H9 (cell line): Measurements from ENCODE around the gene NRK. TPM values are rescaled to one million over a fixed set of nuclear protein-coding genes. Genes with fewer than 3 reads are reported as not detected.
A peak's percentile ranks its signal among the peaks of the same experiment; 100 is the strongest.
"Not testable (repeated sequence)": the region's sequence is repeated elsewhere in the genome, so short reads cannot be mapped to it uniquely, and the experiment has no call there.

Source experiments
- DNase-seq: peaks from one replicate; pipeline ENCODE4 v3.0.0-alpha.2; 2017
- H2AFZ ChIP-seq: one replicate; pipeline ENCODE4 v1.6.1; 2013; ENCODE audit warnings: mild to moderate bottlenecking, low read length, control low read depth, moderate library complexity
- H2AK5ac ChIP-seq: 2 replicates; pipeline ENCODE4 v1.6.1; 2013; ENCODE audit warnings: low read length, control low read depth, mixed read lengths; ENCODE audit not compliant: insufficient read length
- H2BK120ac ChIP-seq: one replicate; pipeline ENCODE4 v1.6.1; 2013; ENCODE audit warnings: low read depth, mild to moderate bottlenecking, low read length, control low read depth, inconsistent platforms; ENCODE audit not compliant: poor library complexity, severe bottlenecking
- H2BK12ac ChIP-seq: 2 replicates; pipeline ENCODE4 v1.6.1; 2013; ENCODE audit warnings: low read length, control low read depth, mixed read lengths, low read depth; ENCODE audit not compliant: insufficient read length
- H2BK15ac ChIP-seq: 2 replicates; pipeline ENCODE4 v1.6.1; 2013; ENCODE audit warnings: low read depth, low read length, control low read depth
- H2BK20ac ChIP-seq: one replicate; pipeline ENCODE4 v1.6.1; 2013; ENCODE audit warnings: low read depth, mild to moderate bottlenecking, low read length, control low read depth, inconsistent platforms; ENCODE audit not compliant: poor library complexity, severe bottlenecking
- H2BK5ac ChIP-seq: 2 replicates; pipeline ENCODE4 v1.6.1; 2013; ENCODE audit warnings: low read length, control low read depth, mixed read lengths; ENCODE audit not compliant: insufficient read length
- H3K14ac ChIP-seq: 2 replicates; pipeline ENCODE4 v1.6.1; 2013; ENCODE audit warnings: low read length, control low read depth; ENCODE audit not compliant: insufficient read depth
- H3K18ac ChIP-seq: 2 replicates; pipeline ENCODE4 v1.6.1; 2013; ENCODE audit warnings: low read depth, mild to moderate bottlenecking, mixed read lengths, low read length, control low read depth; ENCODE audit not compliant: insufficient read length
- H3K23ac ChIP-seq: 2 replicates; pipeline ENCODE4 v1.6.1; 2013; ENCODE audit warnings: low read length, control low read depth, mixed read lengths, low read depth; ENCODE audit not compliant: insufficient read length
- H3K23me2 ChIP-seq: 2 replicates; pipeline ENCODE4 v1.6.1; 2013; ENCODE audit warnings: low read depth, mild to moderate bottlenecking, mixed read lengths, low read length, control low read depth; ENCODE audit not compliant: insufficient read length, poor library complexity, severe bottlenecking
- H3K27ac ChIP-seq: 2 replicates; pipeline ENCODE4 v1.5.1; 2013; ENCODE audit warnings: low read length, control low read depth, mixed read lengths, low read depth; ENCODE audit not compliant: insufficient read length
- H3K27me3 ChIP-seq: 2 replicates; pipeline ENCODE4 v1.6.1; 2013; ENCODE audit warnings: low read length, control low read depth, inconsistent platforms; ENCODE audit not compliant: insufficient read depth
- H3K4ac ChIP-seq: 2 replicates; pipeline ENCODE4 v1.6.1; 2013; ENCODE audit warnings: low read depth, mild to moderate bottlenecking, control low read depth, inconsistent platforms, low read length, moderate library complexity
- H3K4me1 ChIP-seq: 2 replicates; pipeline ENCODE4 v1.6.1; 2013; ENCODE audit warnings: low read length, control low read depth, inconsistent platforms; ENCODE audit not compliant: insufficient read depth
- H3K4me2 ChIP-seq: 2 replicates; pipeline ENCODE4 v1.6.1; 2013; ENCODE audit warnings: low read length, control low read depth, mixed read lengths; ENCODE audit not compliant: insufficient read length, insufficient read depth
- H3K56ac ChIP-seq: 2 replicates; pipeline ENCODE4 v1.6.1; 2013; ENCODE audit warnings: low read depth, mild to moderate bottlenecking, mixed read lengths, low read length, control low read depth; ENCODE audit not compliant: insufficient read length
- H3K79me1 ChIP-seq: 2 replicates; pipeline ENCODE4 v1.6.1; 2013; ENCODE audit warnings: low read depth, mild to moderate bottlenecking, moderate library complexity, low read length, control low read depth, inconsistent platforms; ENCODE audit not compliant: insufficient read depth, poor library complexity, severe bottlenecking
- H3K79me2 ChIP-seq: 2 replicates; pipeline ENCODE4 v1.6.1; 2013; ENCODE audit warnings: low read length, control low read depth, inconsistent platforms; ENCODE audit not compliant: insufficient read depth
- H3K9ac ChIP-seq: 2 replicates; pipeline ENCODE4 v1.6.1; 2013; ENCODE audit warnings: low read length, control low read depth, mixed read lengths; ENCODE audit not compliant: insufficient read length; ENCODE audit errors: extremely low read depth
- H3K9me3 ChIP-seq: one replicate; pipeline ENCODE4 v1.6.1; 2013; ENCODE audit warnings: low read depth, low read length, inconsistent platforms; ENCODE audit not compliant: control insufficient read depth
- H3T11ph ChIP-seq: one replicate; pipeline ENCODE4 v1.6.1; 2013; ENCODE audit warnings: mild to moderate bottlenecking, low read length, control low read depth, inconsistent platforms
- H4K20me1 ChIP-seq: one replicate; pipeline ENCODE4 v1.6.1; 2013; ENCODE audit not compliant: control insufficient read depth, insufficient read length, insufficient read depth
- H4K5ac ChIP-seq: 2 replicates; pipeline ENCODE4 v1.6.1; 2013; ENCODE audit warnings: low read depth, mild to moderate bottlenecking, mixed read lengths, low read length, control low read depth; ENCODE audit not compliant: insufficient read length
- H4K8ac ChIP-seq: replicated peaks from 2 replicates; pipeline ENCODE4 v1.6.1; 2013; ENCODE audit warnings: low read length, control low read depth, mixed read lengths, low read depth; ENCODE audit not compliant: insufficient read length
- H4K91ac ChIP-seq: 2 replicates; pipeline ENCODE4 v1.6.1; 2013; ENCODE audit warnings: low read depth, mild to moderate bottlenecking, moderate library complexity, mixed read lengths, low read length, control low read depth; ENCODE audit not compliant: insufficient read length
- H3K27ac Mint-ChIP-seq, 3 experiments: 2 replicates in 2 of 3; 3 replicates in 1 of 3; pipeline ENCODE4 v1.8.0; 2020 to 2021; ENCODE audit warnings: mixed read lengths in 3 of 3, mild to moderate bottlenecking in 1 of 3, moderate library complexity in 1 of 3
- H3K27me3 Mint-ChIP-seq: 2 replicates; pipeline ENCODE4 v1.8.0; 2021; ENCODE audit warnings: low read depth, mild to moderate bottlenecking, moderate library complexity, mixed read lengths
- H3K36me3 Mint-ChIP-seq, 3 experiments: 2 replicates in 2 of 3; 3 replicates in 1 of 3; pipeline ENCODE4 v1.8.0; 2020 to 2021; ENCODE audit warnings: low read depth in 3 of 3, mixed read lengths in 3 of 3; ENCODE audit not compliant: insufficient read depth in 1 of 3
- H3K4me1 Mint-ChIP-seq, 2 experiments: 2 replicates each; pipeline ENCODE4 v1.8.0; 2020; ENCODE audit warnings: mixed read lengths in 2 of 2
- H3K4me3 Mint-ChIP-seq, 2 experiments: 2 replicates in 1 of 2; 3 replicates in 1 of 2; pipeline ENCODE4 v1.8.0; 2020 to 2021; ENCODE audit warnings: mild to moderate bottlenecking in 2 of 2, mixed read lengths in 2 of 2, moderate library complexity in 1 of 2
- H3K9me3 Mint-ChIP-seq, 2 experiments: 2 replicates in 1 of 2; 3 replicates in 1 of 2; pipeline ENCODE4 v1.8.0; 2020; ENCODE audit warnings: mild to moderate bottlenecking in 2 of 2, mixed read lengths in 2 of 2, moderate library complexity in 1 of 2
- WGBS: extraction: QIAGEN DNeasy Blood & Tissue Kit; methylation state at CpG from one replicate; pipeline ENCODE4 v1.1.7; 2013; ENCODE audit warnings: missing lambda C conversion rate, low lambda C conversion rate, mixed read lengths; ENCODE audit not compliant: insufficient read length; ENCODE audit errors: extremely low coverage; 5-methylcytosine and 5-hydroxymethylcytosine counted together
- total RNA-seq: library from RNA; stranded (reverse); gene quantifications from 2 replicates; pipeline ENCODE4 v1.2.1, GENCODE V29; 2021
- TF ChIP-seq, protein P1 (sequence below): fragments of 200-600 bp; sonication (generic); conservative IDR thresholded peaks from 3 replicates; pipeline ENCODE4 v1.8.0; 2021; ENCODE audit warnings: antibody characterized with exemption, mild to moderate bottlenecking

Gene NRK
- total RNA-seq, 1 experiment from 2014 or later: 1.4 TPM

DNA sequence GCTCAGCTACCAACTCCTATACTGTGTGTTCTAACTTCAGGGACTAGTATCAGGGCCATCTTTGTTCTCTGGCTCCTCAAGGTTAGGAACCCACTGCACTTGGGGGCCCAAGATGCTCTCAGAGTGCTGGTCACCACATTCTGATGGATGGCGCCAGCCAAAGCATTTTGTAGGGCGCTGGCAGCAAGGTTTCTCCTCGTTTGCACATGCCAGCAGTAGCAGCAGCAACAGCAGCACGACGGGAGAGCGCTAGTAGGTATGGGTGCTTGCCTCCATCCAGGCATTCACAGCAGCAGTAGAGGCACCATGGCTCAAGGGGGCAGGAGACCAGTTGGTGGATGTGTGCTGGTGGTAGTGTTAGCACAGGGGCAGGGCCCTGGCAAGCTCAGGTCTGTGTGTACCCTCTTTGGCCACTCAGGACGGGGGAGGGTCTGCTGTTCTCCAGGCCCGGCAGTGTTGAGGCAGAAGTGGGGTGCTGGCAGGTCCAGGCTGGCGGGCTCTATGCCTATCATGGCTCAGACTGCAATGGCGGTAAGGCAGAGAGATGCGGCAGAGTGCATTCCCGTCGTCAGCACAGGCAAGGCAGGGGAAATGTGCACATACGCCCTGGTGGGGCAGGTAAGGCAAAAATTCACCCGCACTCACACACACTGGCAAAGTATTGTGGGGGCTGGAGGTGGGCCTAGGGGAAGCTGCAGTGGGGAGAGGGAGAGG lies 159.6 kb downstream of the NRK start:
- Histone ChIP-seq H2BK20ac (no peak overlapping the region), H3K27me3 (no peaks in the 10 kb centered on the region), H3K23me2 (no peaks in the 10 kb centered on the region), H4K20me1 (no peaks in the 10 kb centered on the region), H3K4me2 (no peak overlapping the region), H3K23ac (no peak overlapping the region), H2BK12ac (no peak overlapping the region), H2AK5ac (no peak overlapping the region), H3K14ac (no peak overlapping the region), H4K8ac (no peak overlapping the region), H3T11ph (no peak overlapping the region), H3K9me3 (peaks cover 21% of the 10 kb centered on the region), H3K79me1 (no peaks in the 10 kb centered on the region), H3K79me2 (no peaks in the 10 kb centered on the region), H3K56ac (no peak overlapping the region), H3K4ac (no peak overlapping the region), H3K4me1 (no peaks in the 10 kb centered on the region), H4K5ac (no peak overlapping the region), H4K91ac (no peak overlapping the region), H3K9ac (no peak overlapping the region), H2BK120ac (no peak overlapping the region), H2AFZ (no peak overlapping the region), H3K18ac (no peak overlapping the region), H2BK5ac (peak overlapping the region; percentile 35), H3K27ac (no peak overlapping the region), H2BK15ac (no peak overlapping the region)
- no peak overlapping the region for H3K27ac Mint-ChIP-seq
- no peak for DNase-seq
- no peaks in the 10 kb centered on the region for H3K4me1 Mint-ChIP-seq
- peaks cover 71 to 87% of the 10 kb centered on the region in 2 experiments for H3K9me3 Mint-ChIP-seq
- TF ChIP-seq, protein P1, sequence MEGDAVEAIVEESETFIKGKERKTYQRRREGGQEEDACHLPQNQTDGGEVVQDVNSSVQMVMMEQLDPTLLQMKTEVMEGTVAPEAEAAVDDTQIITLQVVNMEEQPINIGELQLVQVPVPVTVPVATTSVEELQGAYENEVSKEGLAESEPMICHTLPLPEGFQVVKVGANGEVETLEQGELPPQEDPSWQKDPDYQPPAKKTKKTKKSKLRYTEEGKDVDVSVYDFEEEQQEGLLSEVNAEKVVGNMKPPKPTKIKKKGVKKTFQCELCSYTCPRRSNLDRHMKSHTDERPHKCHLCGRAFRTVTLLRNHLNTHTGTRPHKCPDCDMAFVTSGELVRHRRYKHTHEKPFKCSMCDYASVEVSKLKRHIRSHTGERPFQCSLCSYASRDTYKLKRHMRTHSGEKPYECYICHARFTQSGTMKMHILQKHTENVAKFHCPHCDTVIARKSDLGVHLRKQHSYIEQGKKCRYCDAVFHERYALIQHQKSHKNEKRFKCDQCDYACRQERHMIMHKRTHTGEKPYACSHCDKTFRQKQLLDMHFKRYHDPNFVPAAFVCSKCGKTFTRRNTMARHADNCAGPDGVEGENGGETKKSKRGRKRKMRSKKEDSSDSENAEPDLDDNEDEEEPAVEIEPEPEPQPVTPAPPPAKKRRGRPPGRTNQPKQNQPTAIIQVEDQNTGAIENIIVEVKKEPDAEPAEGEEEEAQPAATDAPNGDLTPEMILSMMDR: no peak
- H3K4me3 Mint-ChIP-seq: no peak overlapping the region
- H3K36me3 Mint-ChIP-seq: peaks cover 2 to 22% (median 13%) of the 10 kb centered on the region in 3 experiments; a peak in 4 of 7 replicates
- H3K27me3 Mint-ChIP-seq: no peaks in the 10 kb centered on the region; the same call in 1 of the 2 replicates
- WGBS: no CpG with 5 or more reads among the region's 15 CpGs

DNA sequence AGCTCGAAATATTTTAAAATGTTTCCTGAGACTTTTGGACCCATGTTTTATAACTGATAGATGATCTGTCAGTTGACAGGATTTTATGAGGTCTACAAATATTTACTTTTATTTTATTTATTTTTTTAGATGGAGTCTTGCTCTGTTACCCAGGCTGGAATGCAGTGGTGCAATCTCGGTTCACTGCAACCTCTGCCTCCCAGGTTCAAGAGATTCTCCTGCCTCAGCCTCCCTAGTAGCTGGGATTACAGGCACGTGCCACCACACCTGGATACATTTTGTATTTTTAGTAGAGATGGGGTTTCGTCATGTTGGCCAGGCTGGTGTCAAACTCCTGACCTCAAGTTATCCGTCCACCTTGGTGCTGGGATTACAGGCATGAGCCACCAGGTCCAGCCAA lies 166.1 kb downstream of the NRK start:
- H3K18ac ChIP-seq, H3T11ph ChIP-seq, H2BK5ac ChIP-seq, H2AK5ac ChIP-seq, H3K27me3 ChIP-seq, H2BK120ac ChIP-seq, H3K23ac ChIP-seq, H3K79me1 ChIP-seq, H3K4me1 Mint-ChIP-seq, H4K20me1 ChIP-seq, H3K79me2 ChIP-seq, H4K5ac ChIP-seq, H3K4ac ChIP-seq, H3K14ac ChIP-seq, H3K27me3 Mint-ChIP-seq, H3K4me1 ChIP-seq, H3K23me2 ChIP-seq, H3K4me3 Mint-ChIP-seq, H2BK15ac ChIP-seq, H3K4me2 ChIP-seq, H2AFZ ChIP-seq, H4K8ac ChIP-seq, H3K27ac ChIP-seq, H2BK20ac ChIP-seq, H3K27ac Mint-ChIP-seq, DNase-seq, H3K9ac ChIP-seq, H2BK12ac ChIP-seq, H3K56ac ChIP-seq, H3K9me3 ChIP-seq, H4K91ac ChIP-seq: not testable (repeated sequence)
- Mint-ChIP-seq H3K36me3 (peaks cover 0 to 15% (median 0%) of the 10 kb centered on the region in 3 experiments; a peak in 3 of 7 replicates), H3K9me3 (peaks cover 40 to 73% of the 10 kb centered on the region in 2 experiments)
- no CpG with 5 or more reads among the region's 5 CpGs for WGBS
